ENCODE data around the gene PITPNM1.
"Not testable (repeated sequence)": the region's sequence is repeated elsewhere in the genome, so short reads cannot be mapped to it uniquely, and the experiment has no call there.

The PITPNM1 gene

DNA sequence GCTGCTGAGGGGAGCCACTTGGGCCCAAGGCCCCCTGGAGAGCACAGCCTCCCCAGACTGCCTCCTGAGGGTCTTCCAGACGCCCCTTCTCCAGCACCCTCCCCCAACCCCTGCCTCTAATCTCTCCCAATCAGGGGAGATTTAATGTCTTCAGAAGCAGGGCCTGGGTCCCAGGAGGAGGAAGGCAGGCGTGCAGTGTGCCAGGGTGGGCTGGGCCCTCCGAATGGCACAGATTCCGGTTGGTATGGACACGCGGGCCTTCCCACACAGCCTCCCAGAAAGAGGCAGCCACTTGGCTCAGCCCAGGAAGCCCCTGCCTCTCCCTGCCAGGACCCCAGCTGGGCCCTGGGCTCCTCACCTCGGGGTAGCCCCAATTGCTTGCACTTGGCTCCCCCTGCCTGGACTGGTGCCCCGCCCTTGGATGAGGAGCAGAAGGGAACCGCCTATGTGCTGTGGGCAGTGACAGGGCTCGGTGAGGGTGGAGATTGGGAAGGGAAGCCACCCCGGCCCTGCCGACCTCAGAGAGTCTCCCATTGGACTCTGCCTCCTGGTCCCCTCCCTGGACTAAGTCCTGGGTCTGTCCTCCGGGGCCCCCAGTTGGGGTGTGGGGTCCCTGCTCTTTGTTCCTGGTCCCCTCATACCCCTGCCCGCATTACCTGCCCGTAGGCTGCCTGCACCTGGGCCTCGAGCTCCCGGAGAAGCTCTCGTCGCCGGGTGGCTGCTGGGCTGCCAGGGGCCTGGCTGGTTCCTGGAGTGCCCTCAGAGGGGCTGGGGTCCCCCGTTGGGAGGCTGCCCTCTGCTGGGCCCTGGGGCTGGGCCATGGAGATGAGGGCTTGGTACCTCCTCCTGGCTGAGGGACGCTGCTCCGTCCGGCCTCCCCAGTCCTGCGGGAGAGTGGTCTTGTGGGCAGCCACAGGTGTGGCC lies 18.7 kb upstream of the PITPNM1 start:
- DNase-seq (ENCODE audit: low read depth in 1 of 2, low spot score in 1 of 2), result no peak

- DNase-seq (ENCODE audit: low read depth in 1 of 2, low spot score in 1 of 2), result no peak
Observed at GRCh38 chr11:67522844-67523555, 17.8 kb upstream of the PITPNM1 start, which contains the start of gene CABP2. Gene CABP2, minus strand, starts transcription at chr11:67523446. Its CDS starts 120 bp downstream, at chr11:67523326.

- no peak for DNase-seq (ENCODE audit: low read depth in 1 of 2, low spot score in 1 of 2)
Observed at GRCh38 chr11:67522338-67522737, 17.2 kb upstream of the PITPNM1 start.

GRCh38 chr11:67521924-67522323 lies 16.8 kb upstream of the PITPNM1 start:
- DNase-seq (ENCODE audit: low read depth in 1 of 2, low spot score in 1 of 2), result no peak

- no peak for DNase-seq (ENCODE audit: low read depth in 1 of 2, low spot score in 1 of 2)
Observed at GRCh38 chr11:67520856-67521824, 16.0 kb upstream of the PITPNM1 start.

DNA sequence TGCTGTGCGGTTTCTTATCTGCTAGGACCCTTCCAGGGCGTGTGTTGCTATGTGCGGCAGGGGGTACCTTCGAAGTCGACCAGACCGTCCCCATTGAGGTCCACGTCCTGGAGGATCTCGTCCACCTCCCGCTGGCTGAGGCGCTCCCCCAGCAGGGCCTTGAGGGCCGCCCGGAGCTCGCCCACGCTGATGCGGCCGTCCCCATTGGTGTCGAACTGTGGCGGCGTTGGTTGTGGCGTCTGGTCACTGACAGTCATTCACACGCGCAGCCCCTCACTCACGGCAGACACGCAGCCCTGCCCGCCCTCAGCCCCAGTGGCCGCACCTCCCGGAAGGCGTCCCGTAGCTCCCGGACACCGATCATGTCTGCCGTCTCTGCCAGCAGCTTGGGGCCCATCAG lies 14.6 kb upstream of the PITPNM1 start:
- no peak for DNase-seq (ENCODE audit: low read depth in 1 of 2, low spot score in 1 of 2)

DNA sequence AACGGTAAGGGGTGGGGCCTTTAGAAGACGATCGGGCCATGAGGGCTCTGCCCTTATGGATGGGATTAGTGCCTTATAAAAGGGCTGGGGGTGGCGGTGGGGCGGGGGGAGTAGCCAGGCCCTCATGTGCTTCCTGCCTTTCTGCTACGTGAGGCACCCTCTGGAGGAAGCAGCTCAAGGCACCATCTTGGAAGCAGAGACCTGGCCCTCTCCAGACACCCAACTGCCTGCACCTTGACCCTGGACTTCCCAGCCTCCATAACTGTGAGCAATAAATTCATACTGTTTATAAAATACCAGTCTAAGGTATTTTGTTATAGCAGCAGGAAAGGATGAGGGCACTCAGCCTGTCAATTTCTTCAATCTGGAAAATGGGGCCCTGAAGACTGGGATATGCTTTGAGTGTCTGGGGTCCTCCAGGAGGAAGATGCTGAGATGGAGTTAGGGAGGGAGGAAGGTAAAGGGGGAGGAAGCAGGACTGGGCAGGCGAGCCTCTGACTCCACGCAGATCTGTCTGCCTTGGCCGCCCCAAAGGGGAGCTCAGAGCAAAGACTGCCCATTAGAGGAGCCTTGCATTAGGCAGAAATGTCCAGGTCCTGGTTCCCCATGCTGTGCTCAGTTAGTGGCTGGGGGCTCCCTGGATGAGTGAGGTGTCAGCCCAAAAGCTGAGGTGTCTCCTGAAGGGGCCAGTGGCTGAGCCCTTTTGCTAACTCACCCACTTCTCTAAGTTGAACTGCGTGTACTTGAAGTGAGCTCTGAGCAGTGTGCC lies 12.8 kb upstream of the PITPNM1 start:
- DNase-seq (ENCODE audit: low read depth in 1 of 2, low spot score in 1 of 2), result no peak

DNA sequence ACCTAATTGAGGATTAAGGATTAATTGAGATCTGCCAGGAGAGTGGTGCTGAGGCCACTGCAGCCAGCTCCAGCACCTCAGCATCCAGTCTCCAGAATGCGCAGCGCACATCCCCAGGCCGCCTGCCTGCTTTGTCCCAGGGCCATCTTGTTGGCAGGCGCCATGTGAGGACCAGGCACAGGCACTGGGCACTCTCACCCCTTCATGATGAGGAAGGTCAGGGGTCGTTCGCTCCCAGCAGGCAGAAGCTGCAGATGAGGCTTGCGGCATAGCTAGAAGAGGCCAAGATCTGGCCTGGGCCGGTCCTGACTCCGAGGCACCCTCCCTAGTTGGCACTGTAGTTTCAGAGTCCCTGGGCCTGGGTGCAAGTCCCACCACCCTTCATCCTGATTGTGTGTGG lies 11.6 kb upstream of the PITPNM1 start:
- no peak for DNase-seq (ENCODE audit: low read depth in 1 of 2, low spot score in 1 of 2)

DNA sequence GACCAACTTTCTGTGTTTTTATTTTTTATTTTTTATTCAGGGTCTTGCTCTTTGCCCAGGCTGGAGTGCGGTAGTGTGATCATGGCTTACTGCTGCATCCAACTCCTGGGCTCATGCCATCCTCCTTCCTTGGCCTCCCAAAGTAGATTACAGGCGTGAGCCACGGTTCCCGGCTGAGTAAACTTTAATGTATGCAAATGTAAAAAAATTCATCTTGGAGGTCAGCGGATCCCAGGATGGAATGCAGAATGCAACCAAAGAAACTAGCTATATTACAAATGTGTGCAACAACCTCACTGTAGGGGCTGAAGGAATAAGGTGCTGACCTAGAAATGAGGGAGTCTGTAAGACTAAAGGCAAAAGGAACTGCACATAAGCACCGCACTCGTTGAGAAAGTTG lies 9.0 kb upstream of the PITPNM1 start:
- no peak for DNase-seq (ENCODE audit: low read depth in 1 of 2, low spot score in 1 of 2)

DNA sequence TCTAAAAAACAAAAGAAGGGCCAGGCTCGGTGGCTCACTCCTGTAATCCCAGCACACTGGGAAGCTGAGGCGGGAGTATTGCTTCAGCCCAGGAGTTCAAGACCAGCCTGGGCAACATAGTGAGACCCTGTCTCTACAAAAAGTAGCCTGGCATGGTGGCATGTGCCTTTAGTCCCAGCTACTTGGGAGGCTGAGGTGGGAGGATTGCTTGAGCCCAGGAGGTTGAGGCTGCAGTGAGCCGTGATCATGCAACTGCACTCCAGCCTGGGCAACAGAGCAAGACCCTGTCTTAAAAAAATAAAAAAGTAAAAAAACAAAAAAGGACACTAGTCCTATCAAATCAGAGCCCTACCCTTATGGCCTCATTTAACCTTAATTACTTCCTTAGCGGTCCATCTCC lies 6.4 kb upstream of the PITPNM1 start:
- DNase-seq (ENCODE audit: low read depth in 1 of 2, low spot score in 1 of 2), result not testable (repeated sequence)

- no peak for DNase-seq (ENCODE audit: low read depth in 1 of 2, low spot score in 1 of 2)
Observed at GRCh38 chr11:67510023-67510345, 4.8 kb upstream of the PITPNM1 start.

GRCh38 chr11:67508486-67509121 lies 3.4 kb upstream of the PITPNM1 start:
- DNase-seq (ENCODE audit: low read depth in 1 of 2, low spot score in 1 of 2), result peak; percentile 97 to 99

DNA sequence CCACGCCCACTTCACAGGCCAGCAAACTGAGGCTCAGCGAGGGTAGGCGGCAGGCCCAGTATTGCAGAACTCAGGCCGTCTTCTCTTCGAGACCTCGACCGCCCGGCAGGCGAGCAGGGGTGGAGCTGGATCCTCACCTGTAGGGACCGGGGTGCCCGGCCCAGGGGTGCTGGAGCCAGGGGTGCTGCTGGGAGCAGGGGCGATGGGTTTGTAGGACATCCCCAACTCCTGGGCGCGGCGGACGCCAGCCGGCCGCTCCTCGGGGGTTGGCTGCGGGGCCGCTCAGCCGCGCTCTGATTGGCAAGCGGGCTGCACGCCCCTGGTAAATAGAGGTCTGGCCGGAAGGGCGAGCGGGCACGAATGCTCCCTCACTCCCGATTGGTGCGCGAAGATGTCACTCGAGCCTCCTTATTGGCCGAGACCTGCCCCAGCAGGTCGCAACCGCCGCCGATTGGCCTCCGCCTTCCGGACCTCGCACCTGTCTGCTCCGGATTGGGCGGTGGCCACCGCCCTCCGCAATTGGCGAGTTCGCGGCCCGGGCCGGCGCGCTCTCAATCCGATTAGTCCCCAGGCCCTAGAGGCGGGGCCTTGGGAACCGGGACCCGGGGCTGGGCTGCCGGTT lies 2.8 kb upstream of the PITPNM1 start, which contains the start of gene CDK2AP2:
CDK2AP2 (minus strand) TSS at position 299 of the 622 bp plus-strand sequence; CDS start at position 219, 80 bp downstream.
- DNase-seq (ENCODE audit: low read depth in 1 of 2, low spot score in 1 of 2), result peak; percentile 91 to 97

DNA sequence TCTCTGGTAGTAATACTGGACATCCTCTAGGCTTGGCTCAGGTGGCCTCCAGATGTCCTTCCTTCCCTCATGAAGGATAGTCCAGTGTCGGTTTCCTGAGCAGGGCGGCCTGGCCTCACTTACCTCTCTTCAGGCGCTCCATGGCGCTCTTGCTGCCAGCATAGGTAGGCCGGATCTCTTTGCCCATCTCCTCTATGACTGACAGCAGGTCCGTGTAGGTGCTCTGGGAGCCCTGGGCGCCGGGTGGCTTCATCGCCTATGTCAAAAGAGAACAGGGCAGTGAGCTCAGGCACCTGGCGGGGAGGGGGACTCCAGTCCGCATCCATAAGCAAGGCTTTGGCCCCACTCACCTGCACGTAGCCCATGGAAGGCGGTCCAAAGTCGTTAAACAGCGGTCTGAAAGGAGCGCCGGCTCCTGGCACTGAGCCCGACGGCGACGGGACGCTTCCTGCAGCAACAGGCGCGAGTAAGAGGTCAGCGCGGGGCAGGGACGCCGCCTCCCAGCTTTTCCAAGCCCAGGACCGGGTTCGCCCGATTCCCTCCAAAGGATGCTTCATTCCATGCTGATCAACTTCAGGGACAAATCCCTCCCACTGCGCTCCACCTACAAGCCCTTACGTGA lies 2.2 kb upstream of the PITPNM1 start:
- DNase-seq (ENCODE audit: low read depth in 1 of 2, low spot score in 1 of 2), result no peak

DNA sequence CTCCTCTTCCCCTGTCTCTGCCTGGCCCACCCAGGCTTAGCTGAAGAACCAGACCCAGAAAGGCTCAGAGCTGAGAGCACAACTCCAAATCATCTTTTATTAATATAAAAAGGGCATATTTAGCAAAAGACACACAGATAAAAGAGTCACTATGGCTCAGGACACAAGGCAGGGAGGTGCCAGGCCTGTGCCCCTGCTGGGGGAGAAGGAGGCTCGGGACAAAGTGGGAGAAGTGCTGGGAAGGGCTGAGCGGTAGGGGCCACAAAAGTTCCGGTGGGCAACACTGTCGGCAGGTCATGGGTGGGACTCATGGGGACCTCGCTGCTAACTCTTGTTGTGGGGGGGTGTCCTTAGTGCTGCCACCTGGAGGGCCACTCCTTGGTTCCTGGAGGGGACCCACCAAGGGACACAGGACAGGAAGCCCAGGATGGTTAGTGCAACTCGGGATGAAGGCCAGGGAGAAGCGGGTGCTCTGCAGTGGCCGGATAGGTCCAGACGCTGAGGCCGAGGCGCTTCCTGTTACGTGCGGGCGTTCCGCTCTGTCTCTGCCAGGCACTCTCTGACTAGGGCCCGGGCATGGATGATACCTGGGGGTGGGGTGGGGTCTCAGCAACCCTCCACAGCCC lies 1.4 kb upstream of the PITPNM1 start:
- DNase-seq (ENCODE audit: low read depth in 1 of 2, low spot score in 1 of 2), result no peak

- DNase-seq (ENCODE audit: low read depth in 1 of 2, low spot score in 1 of 2), result peak; percentile 74 to 85
Observed at GRCh38 chr11:67505605-67506396, 638 bp upstream of the PITPNM1 start.

Data from activated T-helper 1 cell treated with anti-CD3 and anti-CD28 coated beads, Interleukin-2, amount 50 U/mL, for 16 hours (primary cell).